HFFc6 (cell line): ENCODE results near the gene LHX4. TPM values are rescaled to one million over a fixed set of nuclear protein-coding genes. Genes with fewer than 3 reads are reported as not detected.

ENCODE experiments used
- DNase-seq: peaks from one replicate; pipeline ENCODE4 v3.0.0-alpha.2; 2018
- H3K27ac Mint-ChIP-seq: 2 replicates; pipeline ENCODE4 v1.8.0; 2020; ENCODE audit warnings: mild to moderate bottlenecking, mixed read lengths
- H3K27me3 Mint-ChIP-seq: 2 replicates; pipeline ENCODE4 v1.8.0; 2021; ENCODE audit warnings: mild to moderate bottlenecking, moderate library complexity, mixed read lengths; ENCODE audit not compliant: insufficient read depth
- H3K36me3 Mint-ChIP-seq: 2 replicates; pipeline ENCODE4 v1.8.0; 2021; ENCODE audit warnings: low read depth, mixed read lengths
- H3K4me1 Mint-ChIP-seq: 2 replicates; pipeline ENCODE4 v1.8.0; 2020; ENCODE audit warnings: low read depth, mixed read lengths
- H3K4me3 Mint-ChIP-seq: 2 replicates; pipeline ENCODE4 v1.8.0; 2020; ENCODE audit warnings: mild to moderate bottlenecking, moderate library complexity, mixed read lengths
- H3K9me3 Mint-ChIP-seq: 2 replicates; pipeline ENCODE4 v1.8.0; 2020; ENCODE audit warnings: mild to moderate bottlenecking, mixed read lengths
- total RNA-seq, 6 experiments: library from RNA; stranded (reverse); fragmentation: NEBNext Ultra II Directional; extraction: Animal tissue kit (Norgen Biotek cat#: 25700); gene quantifications; 2 replicates in 1 of 6; 3 replicates in 5 of 6; pipeline ENCODE4 v1.2.3, GENCODE V29; 2021
- TF ChIP-seq, protein P1 (sequence below): fragments of 200-600 bp; sonication (generic); IDR thresholded peaks from 2 replicates; pipeline ENCODE4 v1.5.0; 2021; ENCODE audit warnings: antibody characterized with exemption, mild to moderate bottlenecking

LHX4 gene
- total RNA-seq, 6 experiments from 2014 or later: 0.28 to 0.71 (median 0.41) TPM

DNA sequence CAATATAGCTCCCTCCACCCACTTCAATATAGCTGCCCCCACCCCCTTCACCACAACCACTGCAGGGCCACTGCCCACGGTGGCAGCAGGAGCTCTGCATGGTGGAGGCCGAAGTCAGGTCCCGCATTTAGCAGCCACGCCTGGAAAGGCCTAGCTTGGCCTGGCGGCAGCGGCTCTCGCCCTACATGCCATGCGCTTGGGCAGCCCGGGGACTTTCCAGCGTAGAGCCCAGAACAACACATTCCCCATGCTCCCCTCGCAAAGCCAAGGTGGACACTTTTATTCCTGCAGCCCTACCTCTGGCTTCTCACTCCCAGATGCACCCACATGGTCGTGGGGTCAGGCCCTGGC lies 37.1 kb downstream of the LHX4 start:
- DNase-seq: no peak
- Mint-ChIP-seq H3K4me3 (no peak overlapping the region), H3K27me3 (peaks cover 15% of the 10 kb centered on the region), H3K9me3 (no peaks in the 10 kb centered on the region), H3K36me3 (no peaks in the 10 kb centered on the region), H3K27ac (no peak overlapping the region), H3K4me1 (no peaks in the 10 kb centered on the region; the same call in 1 of the 2 replicates)
- TF ChIP-seq, protein P1, sequence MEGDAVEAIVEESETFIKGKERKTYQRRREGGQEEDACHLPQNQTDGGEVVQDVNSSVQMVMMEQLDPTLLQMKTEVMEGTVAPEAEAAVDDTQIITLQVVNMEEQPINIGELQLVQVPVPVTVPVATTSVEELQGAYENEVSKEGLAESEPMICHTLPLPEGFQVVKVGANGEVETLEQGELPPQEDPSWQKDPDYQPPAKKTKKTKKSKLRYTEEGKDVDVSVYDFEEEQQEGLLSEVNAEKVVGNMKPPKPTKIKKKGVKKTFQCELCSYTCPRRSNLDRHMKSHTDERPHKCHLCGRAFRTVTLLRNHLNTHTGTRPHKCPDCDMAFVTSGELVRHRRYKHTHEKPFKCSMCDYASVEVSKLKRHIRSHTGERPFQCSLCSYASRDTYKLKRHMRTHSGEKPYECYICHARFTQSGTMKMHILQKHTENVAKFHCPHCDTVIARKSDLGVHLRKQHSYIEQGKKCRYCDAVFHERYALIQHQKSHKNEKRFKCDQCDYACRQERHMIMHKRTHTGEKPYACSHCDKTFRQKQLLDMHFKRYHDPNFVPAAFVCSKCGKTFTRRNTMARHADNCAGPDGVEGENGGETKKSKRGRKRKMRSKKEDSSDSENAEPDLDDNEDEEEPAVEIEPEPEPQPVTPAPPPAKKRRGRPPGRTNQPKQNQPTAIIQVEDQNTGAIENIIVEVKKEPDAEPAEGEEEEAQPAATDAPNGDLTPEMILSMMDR: no peak

DNA sequence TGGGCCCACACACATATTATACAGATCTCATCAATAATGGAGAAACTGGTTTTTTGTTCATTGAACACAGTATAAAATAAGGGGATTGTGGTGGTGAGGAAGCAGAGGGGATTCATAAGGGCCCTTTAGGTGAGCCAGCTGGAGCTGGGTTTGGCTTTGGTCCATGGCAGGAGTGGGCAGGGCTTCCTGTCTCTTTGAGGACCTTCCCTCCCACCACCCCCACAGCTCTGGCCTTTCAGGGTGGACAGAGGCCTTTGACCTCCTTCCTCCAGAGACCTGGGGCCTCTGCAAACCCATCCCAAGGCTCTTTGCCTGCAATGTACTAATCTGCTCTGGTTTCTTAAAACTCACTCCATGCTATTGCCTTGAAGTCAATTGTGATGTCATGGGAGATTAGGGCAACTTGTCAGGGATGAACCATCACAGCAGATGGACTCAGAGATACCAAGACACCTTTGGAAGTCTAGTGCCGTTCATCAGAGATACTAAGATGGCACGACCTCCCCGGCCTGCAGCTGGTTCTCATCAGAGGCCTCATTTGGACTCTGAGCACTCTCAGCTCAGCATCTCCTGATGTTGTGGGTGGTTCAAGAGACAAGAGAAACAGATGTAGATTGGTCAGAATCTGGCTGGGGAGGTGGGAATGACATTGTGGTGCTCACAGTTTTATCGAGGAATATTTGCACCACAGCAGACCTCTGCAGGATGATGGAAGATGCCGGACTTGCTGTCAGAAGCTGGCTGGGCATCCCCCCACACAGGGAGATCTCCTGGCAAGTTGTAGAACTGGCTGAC lies 37.9 kb downstream of the LHX4 start:
- H3K9me3 Mint-ChIP-seq: no peaks in the 10 kb centered on the region
- no peak overlapping the region for H3K4me3 Mint-ChIP-seq
- no peaks in the 10 kb centered on the region for H3K36me3 Mint-ChIP-seq
- H3K27me3 Mint-ChIP-seq: peaks cover 12% of the 10 kb centered on the region
- TF ChIP-seq, protein P1: no peak
- no peaks in the 10 kb centered on the region; the same call in 1 of the 2 replicates for H3K4me1 Mint-ChIP-seq
- no peak overlapping the region for H3K27ac Mint-ChIP-seq
- DNase-seq: no peak

DNA sequence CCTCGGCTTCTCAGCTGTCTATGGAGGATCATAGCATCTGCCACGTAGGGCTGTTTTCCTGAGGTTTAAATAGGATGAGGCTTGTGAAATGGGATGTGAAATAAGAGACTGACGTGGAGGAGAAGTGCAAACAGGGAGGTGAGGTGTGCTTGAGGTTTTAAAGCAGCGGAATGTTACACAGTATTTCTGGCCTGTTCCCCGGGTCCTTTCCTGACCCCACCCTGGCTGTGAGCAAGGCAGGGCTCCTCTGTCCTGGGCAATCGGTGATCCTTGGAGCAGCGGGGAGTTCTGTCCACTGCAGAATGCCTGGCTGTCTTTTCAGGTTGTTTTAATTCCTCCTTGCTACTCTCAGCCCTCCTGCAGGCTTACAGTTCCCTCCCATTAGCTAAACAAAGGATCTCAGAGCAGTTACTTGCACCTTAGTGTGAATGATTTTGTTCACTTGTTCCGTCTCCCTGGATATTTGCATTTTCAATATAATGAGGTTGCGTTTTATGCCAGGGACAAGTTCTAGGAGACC lies 38.6 kb downstream of the LHX4 start:
- Mint-ChIP-seq H3K27me3 (peaks cover 12% of the 10 kb centered on the region), H3K4me1 (no peaks in the 10 kb centered on the region; the same call in 1 of the 2 replicates), H3K36me3 (no peaks in the 10 kb centered on the region; the same call in 1 of the 2 replicates), H3K9me3 (no peaks in the 10 kb centered on the region), H3K27ac (no peak overlapping the region), H3K4me3 (no peak overlapping the region)
- no peak for DNase-seq
- TF ChIP-seq, protein P1: no peak

DNA sequence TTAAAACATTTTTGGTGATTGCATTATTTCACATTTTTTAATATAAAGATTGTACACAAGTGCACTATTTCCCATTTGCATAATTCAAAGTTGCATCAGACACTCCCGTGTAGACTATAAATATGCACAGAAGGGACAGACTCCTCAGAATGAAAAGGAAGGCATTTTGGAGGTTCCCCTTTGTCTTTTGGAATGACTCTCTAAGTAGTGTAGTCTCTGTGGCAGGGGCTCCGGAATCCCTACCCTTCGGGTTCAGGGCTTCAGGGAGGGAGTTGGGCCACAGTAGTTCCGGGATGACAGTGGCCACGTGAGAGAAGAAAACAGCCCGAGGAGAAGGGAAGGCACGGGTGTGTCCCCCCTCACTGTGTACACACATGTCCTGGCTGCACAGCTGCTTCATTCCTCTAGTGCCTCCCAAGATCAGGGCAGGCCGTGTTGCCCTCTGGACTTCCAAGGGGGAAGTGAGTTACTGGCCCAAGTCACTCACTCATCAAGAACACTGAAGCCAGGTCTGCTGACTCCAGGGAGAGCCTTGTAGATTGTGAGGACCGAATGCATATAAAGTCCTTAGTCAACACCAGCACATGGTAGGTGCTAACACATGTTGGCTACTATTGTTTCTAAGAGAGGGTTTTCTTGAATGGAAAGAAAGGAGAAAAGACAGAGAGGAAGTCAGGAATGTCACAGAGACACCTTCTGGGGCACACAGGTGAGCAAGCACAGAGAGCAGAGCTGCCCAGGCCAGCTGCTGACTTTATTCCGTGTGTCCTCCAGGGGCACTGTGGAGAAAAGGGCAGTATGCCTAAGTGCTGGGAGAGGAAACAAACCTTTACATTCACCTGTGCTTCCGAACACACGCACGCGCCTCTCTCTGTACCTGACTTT lies 39.8 kb downstream of the LHX4 start:
- Mint-ChIP-seq H3K4me3 (no peak overlapping the region), H3K27ac (no peak overlapping the region), H3K4me1 (no peaks in the 10 kb centered on the region; the same call in 1 of the 2 replicates), H3K27me3 (peaks cover 4% of the 10 kb centered on the region), H3K9me3 (no peaks in the 10 kb centered on the region), H3K36me3 (peaks cover 9% of the 10 kb centered on the region; the same call in 1 of the 2 replicates)
- TF ChIP-seq, protein P1: peak; percentile 64
- no peak for DNase-seq

DNA sequence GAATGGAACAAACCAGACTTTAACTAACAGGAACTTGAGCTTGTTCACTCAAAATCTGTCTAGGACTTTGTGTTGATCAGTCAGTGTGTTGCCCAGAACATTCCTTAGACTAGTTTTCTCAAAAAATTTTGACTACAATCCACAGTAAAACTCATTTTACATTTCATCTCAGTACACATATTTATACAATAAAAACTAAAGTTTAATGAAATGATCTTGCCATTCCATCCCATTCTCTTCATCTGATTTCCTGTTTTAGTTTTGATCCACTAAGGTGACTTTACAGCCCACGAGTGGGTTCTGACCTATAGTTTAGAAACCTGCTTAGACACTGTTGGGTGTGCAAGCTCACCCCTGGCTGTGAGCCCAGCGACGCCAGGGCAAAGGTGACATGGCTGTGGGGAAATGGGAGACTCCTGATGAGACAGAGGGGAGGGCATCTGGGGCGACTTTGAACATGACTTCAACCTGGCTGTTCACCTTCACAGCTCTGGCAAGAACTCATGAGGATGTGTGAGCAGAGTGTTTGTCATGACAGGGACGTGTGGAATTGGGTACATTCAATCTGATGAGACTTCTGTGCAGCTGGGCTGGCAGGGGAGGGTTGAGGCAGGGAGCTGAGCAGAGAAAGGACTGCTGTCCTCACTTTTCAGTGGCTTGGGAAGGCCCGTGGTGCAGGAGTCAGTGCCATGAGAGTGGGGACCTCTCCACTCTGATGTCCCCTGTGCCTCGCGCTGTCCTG lies 40.6 kb downstream of the LHX4 start:
- no peak overlapping the region for H3K27ac Mint-ChIP-seq
- H3K9me3 Mint-ChIP-seq: no peaks in the 10 kb centered on the region
- H3K27me3 Mint-ChIP-seq: peaks cover 4% of the 10 kb centered on the region
- no peak for DNase-seq
- peaks cover 12% of the 10 kb centered on the region; the same call in 1 of the 2 replicates for H3K36me3 Mint-ChIP-seq
- no peaks in the 10 kb centered on the region; the same call in 1 of the 2 replicates for H3K4me1 Mint-ChIP-seq
- TF ChIP-seq, protein P1: no peak; the same call in 1 of the 2 replicates
- H3K4me3 Mint-ChIP-seq: no peak overlapping the region
